HG02678 (cell line): ENCODE measurements around the gene KRTAP12-1.

Experiments
- ATAC-seq: cut with Tn5 transposase; IDR thresholded peaks from one replicate; pipeline ENCODE4 v1.9.1; 2021; ENCODE audit warnings: mild to moderate bottlenecking, moderate library complexity; ENCODE audit not compliant: unreplicated experiment

Gene KRTAP12-1, protein sequence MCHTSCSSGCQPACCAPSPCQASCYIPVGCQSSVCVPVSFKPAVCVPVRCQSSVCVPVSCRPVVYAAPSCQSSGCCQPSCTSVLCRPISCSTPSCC

DNA sequence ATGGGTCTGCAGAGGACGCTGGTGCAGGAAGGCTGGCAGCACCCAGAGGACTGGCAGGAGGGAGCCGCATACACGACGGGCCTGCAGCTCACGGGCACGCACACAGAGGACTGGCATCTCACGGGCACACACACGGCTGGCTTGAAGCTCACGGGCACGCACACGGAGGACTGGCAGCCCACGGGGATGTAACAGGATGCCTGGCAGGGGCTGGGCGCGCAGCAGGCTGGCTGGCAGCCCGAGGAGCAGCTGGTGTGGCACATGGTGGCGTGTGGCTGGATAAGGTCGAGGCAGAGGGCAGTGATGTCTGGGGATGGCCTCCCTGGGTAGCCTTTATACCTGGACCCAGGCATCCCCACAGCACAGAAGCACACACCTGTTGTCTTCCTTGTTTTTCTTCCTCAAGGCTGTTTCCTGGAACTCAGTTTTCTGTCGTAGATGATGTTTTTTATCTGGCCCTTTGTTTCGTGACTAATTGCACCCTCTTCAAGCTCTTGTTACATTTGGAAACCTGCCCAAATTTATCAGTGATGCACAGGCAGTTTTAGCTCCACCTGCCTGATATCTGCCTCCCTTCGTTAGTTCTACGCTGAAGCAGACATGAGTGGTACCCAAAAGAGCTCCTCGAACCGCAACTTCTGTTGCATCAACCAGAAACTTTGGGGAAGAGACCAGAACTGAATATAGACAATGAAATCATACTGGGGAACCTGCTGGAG lies at the start of gene KRTAP12-1:
KRTAP12-1 (minus strand) TSS at position 303 of the 719 bp plus-strand sequence; CDS start at position 263, 40 bp downstream.
- no peak for ATAC-seq

DNA sequence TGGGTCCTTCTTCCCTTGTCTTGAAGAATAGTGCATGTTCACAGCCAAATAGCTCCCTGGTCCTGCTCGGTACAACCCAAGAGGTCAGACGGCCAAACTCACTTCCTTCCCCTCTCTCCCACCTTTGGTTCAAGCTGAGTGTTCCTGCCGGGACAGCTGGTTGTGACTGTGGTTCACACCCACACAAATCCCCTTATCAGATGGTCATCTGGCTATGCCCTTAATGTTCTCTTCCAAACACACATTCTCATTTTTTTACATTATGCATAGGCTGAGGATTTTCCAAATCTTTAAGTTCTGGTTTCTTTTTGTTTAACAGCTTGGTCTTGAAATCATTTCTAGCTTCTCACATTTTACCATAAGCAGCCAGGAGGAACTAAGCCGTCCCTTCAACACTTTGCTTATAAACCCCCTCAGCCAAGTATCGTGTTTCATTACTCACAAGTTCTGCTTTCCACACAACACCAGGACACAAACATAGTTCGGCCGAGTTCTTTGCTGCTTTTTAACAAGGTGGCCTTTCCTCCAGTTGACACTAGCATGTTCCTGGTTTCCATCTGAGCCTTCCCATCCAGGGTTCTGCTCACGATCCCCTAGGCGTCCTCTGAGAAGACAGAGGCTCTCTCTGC lies 49.1 kb upstream of the KRTAP12-1 start:
- ATAC-seq, result no peak

DNA sequence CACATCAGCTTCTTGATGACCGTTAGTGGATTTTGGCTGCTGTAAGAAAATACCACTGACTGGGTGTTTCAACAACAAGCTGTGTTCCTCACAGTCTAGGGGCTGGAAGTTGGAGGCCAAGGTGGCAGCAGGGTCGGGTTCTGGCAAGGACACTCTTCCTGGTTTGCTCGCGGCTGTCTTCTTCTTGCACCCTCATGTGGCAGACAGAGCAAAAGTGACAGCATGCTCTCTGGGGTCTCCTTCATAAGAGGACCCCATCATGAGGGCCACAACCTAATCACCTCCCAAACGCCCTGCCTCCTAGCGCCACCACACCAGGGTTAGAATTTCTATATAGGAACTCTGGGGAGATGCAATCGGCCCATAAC lies 48.0 kb upstream of the KRTAP12-1 start:
- ATAC-seq, result no peak

DNA sequence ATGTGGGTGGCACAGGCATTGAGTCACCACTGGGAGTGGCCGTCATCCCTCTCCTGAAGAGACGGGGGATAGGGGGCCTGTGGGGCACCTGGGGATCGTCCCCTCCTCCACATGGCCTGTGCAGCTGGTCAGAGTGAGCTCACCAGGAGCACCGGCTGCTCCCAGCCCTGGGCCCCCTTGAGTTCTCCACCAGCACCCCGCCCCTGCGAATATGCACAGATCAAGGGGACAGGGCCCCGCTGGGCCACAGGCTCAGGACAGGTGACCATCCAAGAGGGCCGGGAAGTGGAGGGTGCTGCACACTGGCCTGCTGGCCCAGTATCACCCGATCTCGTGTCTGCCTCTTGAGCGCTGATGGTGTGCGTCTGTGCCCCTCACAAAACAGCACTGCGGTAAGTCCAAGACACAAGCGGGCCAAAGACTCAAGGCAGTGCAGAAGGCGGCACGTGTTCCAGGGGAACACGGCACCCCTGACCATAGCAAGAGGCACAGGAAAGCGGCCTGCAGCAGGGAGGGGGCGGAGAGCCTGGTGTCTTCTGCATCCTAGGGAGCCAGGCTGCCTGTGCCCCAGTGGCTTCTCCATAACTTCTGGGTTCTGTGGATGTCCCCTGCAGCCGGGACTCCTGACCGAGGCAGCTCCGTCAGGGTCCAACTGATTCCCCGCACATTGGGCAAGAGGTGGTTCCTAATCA lies 47.5 kb upstream of the KRTAP12-1 start:
- no peak for ATAC-seq

DNA sequence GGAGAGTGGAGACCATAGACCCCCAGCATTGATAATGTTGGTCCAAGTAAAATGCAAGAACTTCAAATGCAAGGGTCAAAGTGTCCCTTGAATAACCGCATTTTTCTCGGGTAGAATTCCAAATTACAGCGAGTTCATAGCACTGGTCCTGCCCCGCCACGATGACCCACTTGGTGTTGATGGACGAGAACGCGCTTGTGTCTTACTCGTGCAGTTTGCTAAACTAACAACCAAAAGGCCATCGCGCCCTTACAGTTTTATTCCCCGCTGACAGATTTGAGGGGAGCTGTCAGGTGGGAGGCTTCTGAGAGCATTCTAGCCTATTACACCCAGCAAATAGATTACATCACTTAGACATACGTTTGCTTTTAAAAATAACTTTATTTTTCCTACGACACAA lies 46.8 kb upstream of the KRTAP12-1 start:
- no peak for ATAC-seq

DNA sequence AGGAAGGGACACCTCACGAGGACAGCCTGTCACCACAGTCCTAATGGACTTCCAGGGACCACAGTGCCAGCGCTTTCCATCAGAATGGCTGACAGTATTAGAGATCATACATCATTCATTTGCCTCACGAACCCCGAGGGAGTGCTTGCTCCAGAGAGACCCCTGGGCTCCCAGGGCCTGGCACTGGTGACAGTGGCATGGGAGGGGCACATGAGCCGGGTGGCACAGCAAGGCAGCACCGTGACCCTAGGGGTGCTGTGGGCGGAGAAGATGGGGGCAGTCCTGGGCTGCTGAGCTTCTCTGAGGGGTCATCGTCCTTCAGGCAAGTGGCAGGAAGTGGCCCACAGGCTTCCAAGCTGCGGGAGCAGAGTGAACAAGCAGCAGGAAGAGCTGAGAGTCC lies 45.8 kb upstream of the KRTAP12-1 start:
- ATAC-seq, result no peak

DNA sequence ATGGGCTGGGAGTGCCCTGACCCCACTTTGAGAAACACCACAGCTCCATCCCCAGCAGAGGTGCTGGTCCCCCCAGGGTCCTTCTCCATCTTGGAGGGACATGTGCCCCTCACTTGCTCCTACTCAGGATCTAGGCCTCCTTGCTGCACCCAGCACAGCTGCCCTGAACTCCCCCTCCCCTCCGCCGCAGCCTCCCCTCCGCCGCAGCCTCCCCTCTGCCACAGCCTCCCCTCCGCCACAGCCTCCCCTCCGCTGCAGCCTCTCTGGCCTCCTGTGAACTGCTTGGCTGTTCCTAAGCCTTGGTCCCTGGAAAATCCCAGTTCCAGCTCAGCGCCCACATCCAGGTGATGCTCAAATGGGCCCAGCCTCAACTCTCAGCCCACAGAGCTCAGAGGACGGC lies 45.4 kb upstream of the KRTAP12-1 start:
- ATAC-seq, result no peak

DNA sequence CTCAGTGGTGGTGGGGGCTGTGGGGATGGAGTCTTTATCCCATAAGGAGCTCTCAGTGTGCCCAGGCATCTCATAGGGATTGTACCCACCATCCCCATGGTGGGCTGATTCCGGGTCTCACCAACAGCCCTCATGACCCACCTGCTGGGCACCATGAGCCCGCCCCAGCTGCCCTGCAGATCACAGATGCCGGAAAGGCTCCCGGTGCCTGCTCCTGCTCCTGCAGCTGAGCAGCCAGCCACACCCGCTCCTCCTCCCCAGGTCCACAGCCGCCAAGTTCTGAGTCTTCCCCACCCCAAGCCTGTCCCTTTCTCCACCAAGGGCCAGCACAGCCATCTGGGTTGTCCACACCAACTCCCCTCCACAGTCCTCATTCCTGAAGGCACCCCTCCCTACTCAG lies 44.9 kb upstream of the KRTAP12-1 start:
- no peak for ATAC-seq

DNA sequence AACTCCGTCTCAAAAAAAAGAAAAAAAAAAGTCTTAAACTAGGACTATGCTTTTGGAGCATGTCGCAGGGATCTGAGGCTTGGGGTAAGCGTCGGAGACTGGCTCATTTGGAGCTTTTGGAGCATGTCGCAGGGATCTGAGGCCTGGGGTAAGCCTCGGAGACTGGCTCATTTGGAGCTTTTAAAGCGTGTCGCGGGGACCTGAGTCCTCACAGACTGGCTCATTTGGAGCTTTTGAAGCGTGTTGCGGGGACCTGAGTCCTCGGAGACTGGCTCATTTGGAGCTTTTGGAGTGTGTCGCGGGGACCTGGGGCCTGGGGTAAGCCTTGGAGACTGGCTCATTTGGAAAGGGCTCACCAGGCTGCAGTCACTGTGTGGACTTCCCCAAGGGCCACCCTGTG lies 43.0 kb upstream of the KRTAP12-1 start:
- no peak for ATAC-seq

DNA sequence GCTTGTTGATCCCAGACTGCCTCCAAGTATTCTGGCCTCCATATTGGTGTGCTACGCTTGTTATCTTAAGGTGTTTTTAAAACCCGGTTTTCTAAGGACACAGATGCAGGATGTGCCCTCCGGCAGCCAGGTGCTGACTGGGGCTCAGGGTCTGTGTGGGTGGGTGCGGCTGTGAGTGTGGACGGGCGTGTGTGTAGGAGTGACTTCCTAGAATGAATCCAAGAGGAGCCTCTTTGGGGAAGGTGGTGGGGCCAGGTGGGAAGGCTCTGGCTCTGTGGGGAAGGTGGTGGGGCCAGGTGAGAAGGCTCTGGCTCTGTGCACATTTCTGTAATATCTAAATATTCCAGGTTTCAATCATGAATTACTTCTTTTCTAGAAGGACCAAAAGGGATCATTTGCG lies 42.2 kb upstream of the KRTAP12-1 start:
- ATAC-seq, result no peak

DNA sequence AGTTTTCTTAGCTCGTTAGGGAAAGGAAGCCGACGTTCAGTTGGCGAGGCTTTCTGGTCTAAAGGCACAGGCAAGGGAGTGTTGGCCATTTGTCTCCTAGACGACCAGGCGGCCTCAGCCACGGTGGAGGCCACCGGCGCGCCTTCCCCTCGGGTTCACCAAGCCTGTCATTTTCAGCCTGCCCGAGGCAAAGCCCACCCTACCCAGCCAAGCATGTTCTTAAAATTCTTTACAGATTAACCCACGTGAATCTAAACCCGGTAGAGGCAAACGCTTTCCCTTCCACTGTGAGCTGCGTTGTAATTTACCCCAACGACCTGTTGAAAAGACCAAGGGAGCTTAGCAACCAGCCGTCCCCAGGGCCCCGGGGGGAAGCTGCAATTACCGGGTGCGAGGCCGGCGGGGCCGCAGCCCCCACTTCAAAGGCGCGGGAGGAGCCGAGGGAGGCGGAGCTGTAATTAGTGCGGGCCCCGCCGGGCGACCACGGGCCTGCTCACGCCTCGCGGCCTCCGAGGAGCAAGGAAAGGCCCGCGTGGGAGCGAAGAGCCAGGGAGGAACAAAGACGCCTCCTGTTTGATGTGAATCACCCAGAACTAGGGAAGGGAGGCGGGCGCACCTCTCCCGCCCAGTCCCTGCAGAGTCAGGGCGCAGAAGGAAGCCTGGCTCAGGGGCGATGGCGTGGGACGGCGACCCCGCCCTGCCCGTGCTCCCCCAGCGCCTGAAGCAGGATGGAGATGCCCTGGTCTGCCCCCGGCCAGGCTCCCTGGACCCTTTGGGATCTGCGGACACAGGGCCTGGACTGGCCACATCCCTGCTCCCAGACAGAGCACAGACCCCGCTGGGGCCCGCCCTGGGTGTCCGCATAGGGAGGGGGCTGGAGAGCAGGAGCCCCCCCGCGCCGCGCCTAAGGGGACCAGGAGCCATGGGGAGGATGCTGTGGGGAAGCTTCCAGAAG lies 41.5 kb upstream of the KRTAP12-1 start:
- no peak for ATAC-seq

DNA sequence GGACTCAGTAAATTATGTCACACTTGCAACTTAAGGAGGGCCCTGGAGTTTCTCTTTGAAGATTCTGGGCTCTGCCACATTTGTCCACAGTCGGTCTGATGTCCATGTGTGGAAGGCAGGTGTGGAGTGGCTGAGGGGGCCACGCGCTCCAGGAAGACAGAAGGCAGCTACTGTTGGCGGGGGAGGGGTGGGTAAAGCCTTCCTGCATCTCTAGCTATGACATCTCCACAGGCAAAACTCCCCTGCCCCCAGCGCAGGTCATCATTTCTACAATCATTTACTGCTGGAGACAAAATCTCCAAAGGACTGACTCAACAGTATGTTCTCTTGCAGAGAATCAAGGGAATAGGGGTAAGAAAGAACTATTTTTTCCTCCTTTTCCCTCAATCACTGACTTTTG lies 40.8 kb upstream of the KRTAP12-1 start:
- ATAC-seq, result no peak

DNA sequence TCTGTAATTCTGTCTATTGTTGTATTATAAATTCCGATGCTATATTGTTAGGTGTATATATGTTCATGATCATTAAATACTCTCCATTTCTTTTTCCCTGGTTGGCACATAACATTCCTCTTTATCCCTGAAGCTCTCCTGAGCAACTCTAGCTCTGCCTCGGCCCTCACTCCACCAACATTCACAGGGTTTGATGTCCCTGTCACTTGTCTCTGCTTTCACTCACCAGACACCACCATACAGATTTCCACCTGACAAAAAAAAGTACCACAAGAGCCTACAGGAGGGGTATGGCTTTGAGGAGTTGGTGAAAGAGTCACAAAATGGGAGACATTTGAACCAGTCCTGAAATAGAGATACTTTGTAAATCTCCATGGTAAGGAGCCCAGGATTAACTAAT lies 38.2 kb upstream of the KRTAP12-1 start:
- no peak for ATAC-seq

DNA sequence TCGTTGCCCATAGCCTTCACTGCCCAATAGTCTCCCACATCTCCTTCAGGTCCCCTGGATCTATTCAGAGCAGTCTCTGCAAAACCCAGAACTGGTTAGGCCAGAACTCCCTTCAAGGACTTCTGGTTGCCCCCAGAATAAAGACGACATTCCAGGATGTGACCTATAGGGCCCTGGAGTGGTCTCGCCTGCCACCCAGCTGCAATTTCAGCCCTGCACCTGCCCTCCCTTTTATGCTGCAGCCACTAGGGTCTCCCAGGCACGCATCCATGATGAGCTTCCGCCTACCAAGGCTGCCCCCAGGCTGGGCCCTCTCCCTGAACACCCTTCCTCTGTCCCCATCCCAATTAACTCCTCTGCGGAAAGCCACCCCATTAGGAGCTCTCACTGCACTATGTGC lies 36.6 kb upstream of the KRTAP12-1 start:
- no peak for ATAC-seq

DNA sequence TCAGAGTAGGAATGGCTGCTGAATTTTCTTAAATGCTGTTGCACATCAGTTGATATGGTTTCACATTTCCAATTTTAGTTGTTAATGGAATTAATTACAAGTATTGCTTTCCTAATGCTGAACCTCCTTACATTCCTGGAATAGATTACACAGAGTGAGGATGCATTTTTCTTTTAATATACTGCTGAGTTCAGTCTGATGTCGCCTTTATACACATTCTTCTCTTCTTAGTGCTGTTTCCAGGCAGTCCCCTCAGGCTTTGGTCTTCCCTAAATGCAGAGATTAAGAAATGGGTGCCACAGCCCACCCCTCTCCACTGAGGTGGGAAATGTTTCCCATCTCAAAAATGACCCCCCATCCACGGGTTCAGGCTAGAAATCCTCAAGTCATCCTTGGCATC lies 36.1 kb upstream of the KRTAP12-1 start:
- ATAC-seq, result no peak

DNA sequence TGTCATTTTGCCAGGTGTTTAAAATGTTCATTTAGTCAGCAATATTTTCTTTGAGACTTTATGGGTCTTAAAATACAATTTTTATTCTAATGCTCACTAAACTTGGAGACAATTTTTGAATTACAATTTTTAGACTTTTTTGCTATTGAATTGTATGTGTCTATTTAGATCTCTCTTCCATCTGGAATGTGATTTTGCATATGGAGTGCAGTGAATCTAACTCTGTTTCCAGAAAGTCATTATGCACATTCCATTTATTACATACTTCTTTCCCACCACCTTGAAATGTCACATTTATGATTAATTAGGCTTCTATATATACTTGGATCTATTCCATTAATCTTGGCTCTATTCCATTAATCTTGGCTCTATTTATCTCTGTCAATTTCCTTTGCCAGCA lies 35.0 kb upstream of the KRTAP12-1 start:
- ATAC-seq, result no peak

DNA sequence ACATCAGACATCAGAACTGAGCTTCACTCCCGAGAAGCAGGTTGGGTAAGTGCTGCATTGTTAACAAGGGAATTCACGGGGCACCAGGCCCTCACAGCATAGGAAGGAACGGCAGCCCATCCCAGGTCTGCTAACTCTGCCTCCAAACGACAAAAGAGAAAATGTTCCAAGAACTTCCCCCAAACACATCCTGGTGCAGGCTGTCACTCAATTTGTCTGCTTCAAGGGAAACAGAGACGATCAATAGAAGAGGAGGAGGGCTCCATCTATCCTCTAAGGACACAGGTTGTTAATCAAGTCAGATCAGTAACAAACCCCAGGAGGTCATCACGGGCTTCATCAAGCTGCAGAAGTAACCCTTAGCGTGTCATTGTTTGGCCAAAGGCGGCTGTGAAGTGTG lies 32.9 kb upstream of the KRTAP12-1 start:
- no peak for ATAC-seq

DNA sequence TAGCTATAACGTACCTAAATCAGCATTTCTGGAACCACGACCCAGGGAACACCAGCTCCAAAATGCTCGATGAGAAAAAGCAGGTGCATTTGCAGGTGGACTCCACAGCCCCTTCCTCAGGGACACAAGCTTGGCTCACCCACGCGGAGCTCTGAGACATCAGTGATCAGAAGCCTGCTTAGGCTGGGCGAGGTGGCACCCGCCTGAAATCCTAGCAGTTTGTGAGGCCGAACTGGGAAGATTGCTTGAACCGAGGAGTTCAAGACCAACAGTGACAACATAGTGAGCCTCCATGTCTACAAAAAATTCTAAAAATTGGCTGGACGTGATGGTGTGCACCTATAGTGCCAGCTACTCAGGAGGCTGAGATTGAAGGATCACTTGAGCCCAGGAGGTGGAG lies 31.9 kb upstream of the KRTAP12-1 start:
- no peak for ATAC-seq

DNA sequence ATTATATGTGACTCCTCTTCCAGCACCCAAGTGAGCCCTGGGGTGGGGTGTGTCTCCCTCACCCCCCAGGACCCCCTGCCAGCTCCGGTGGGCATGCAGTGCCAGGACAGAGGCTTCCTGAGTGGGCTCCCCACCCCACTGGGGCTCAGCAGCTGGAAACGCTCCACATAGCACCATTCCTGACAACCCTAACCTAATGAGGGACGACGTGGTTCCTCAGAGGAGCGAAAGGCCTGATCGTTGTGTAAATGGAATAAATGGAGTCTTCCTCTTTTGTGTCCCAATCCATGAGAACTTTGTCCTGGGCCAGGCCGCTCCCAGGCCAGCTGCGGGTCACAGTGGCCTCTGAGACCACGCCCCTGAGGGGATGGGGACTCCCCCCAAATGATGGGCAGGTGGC lies 31.2 kb upstream of the KRTAP12-1 start:
- no peak for ATAC-seq

DNA sequence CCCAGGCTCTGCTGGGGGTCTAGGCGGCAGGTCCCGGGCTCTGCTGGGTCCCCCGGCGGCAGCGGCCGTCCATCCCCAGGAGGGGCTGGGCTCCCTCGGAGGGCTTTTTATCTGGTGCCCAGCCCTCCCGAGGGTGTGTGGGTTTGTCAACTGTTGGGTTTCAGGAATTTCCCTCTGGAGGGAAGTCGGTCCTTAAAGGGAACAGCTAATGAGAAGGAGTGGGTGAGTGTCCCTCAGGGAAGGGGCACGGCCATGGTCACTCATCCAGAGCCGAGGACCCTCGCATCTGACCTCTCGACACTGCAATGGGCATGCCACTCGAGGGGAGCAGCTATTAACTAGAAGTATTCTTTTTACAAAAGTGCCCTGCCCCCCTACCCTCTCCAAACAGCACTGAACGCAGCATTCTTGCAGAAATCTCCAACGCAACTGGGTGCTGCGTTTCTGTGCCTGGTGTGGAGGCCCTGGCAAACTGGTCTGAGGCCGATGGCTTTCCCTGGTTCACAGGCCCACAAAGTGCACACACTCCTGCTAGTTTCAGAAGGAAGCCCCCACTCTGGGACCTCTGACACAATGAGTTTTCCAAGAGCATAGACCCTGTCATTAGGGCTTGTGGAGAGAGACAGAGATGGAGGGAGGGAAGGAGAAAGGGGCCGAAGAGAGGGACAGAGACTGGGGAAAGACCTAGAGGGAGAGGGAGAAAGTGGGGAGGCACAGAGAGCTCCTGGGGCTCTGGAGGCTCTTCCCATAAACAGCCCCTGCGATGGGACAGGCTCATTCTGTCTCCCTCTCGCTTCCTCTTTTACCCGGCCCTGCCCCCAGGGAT lies 30.5 kb upstream of the KRTAP12-1 start:
- ATAC-seq, result no peak
